Activated CD4-positive, CD25-positive, alpha-beta regulatory T cell treated with anti-CD3 and anti-CD28 coated beads, Interleukin-2, amount 50 U/mL, for 16 hours (primary cell): ENCODE measurements around the gene NHERF1.

Source experiments
- DNase-seq: peaks from one replicate; pipeline ENCODE4 v3.0.0-alpha.2; 2020; ENCODE audit warnings: low read depth, low spot score

Gene NHERF1

DNA sequence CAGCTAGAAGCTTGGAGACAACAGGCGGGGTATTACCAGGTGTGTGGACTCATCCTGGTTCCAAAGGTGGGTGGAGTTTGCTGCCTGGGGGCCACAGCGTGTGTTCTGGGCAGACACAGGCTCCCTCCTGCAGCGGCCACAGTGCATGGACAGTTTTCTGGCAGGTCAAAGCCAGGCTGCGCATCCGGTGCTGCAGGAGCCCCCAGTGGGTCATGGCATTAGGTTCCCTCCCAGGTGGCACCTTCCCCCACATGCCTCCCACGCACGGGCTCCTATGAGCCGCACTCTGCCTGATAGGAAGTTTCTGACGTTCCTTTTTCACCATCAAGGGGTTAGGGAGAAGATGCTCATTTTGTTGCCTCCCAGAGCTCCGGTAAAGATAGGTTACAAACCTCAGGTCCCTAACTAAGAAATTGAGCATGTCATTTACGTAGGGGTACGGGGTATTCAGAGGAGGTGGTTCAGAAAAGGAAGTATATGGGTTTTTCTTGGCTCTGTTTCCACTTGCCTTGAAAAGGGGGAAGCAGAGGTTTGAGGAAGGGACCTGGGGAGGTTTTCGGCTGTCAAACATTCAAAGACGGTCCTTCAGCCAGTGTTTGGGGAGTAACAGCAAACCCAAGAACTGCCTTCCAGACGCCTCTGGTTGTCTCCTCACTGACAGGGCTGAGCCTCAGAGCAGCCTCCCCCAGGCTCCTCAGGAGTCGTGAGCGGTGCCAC, 60.4 kb downstream of the NHERF1 start:
- DNase-seq, result no peak

DNA sequence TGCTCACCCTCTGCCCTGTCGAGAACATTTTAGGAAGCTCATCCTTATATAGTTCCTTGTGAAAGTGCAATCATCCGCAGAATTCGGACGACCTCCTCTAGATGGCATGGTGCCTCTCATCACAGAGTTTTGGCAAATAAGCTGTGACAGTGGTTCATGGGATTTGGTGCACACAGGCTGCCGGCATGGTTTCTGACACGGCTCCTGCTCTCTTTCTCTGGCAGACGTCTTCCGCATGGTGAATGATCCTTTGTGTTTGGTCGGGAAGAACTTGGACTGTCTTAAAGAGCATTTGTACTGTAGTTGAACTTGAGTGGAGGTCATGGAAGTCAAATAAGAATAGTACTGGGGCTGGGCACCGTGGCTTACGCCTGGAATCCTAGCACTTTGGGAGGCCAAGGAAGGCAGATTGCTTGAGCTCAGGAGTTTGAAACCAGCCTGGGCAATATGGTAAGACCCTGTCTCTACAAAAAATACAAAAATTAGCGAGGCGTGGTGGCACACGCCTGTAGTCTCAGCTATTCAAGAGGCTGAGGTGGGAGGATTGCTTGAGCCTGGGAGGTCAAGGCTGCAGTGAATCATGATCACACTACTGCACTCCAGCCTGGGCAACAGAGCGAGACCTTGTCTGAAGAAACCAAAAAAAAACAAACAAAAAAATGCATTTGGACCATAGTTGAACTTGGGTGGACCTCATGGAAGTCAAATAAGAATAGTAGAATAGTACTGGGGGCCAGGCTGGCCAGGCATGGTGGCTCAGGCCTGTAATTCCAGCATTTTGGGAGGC, 62.5 kb downstream of the NHERF1 start:
- DNase-seq, result no peak

DNA sequence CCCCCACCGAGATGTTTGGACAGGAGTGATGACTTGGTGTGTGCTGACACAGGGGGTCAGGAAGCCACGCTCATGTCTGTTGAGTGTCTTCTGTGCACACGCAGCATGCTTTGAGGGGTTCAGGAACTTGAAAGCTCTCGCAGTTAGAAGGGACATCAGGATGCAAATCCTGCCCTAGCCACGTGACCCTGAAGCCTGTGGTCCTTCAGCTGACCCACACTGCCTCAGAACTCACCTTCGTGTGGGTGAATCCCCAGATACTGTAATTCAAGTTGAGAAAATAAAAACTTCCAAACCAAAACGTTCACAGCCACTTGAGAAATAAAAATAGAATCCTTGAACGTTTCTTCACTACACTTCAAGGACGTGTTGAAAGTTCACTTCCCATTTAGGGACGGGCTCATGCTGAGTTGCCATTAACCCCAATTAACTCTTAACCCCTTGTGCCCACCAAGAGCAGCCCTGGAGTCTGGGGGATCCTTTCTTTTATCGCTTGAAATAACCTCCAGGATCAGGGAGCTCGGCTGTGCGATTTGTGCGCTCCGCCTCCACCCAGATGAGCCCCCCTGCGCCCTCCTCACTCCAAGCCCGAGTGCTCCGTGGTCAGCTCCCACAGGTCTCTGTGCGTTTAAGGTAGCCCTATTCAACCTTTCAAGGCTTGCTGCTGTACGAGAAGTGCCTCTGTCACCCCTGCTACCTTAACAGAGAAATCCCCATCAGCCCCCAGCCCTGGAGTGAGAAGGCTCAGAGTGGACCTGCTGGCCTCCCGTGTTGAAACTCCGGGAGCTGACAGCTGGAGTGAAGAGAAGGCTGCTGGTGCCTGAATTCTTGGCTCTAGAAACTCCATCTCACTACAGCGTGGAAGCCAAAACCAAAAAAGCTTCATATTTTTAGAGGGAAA, 63.9 kb downstream of the NHERF1 start:
- DNase-seq, result no peak

GRCh38 chr17:74814453-74814852, 66.0 kb downstream of the NHERF1 start:
- DNase-seq, result no peak

- DNase-seq, result no peak
Measured at GRCh38 chr17:74815067-74815466, 66.6 kb downstream of the NHERF1 start.

GRCh38 chr17:74815550-74816370, 67.3 kb downstream of the NHERF1 start:
- no peak for DNase-seq

- no peak for DNase-seq
Measured at GRCh38 chr17:74816905-74817620, 68.6 kb downstream of the NHERF1 start.

GRCh38 chr17:74818291-74818938, 70.0 kb downstream of the NHERF1 start:
- DNase-seq, result no peak
